ENCODE measurements around the gene FAM174B. TPM values are rescaled to one million over a fixed set of nuclear protein-coding genes. Genes with fewer than 3 reads are reported as not detected.

FAM174B gene
- total RNA-seq, 1 donor from 2014 or later, result 0.53 TPM

- H3K27me3 ChIP-seq (ENCODE audit: control insufficient read depth, insufficient read depth, low read length), result no peaks in the 10 kb centered on the region
- DNase-seq (ENCODE audit: low read depth) (no peak), FAIRE-seq (no peak)
- H3K4me3 ChIP-seq (ENCODE audit: low read depth, low read length), result no peak overlapping the region
- TF ChIP-seq CTCF (IDR thresholded peaks at IDR 0.05; ENCODE audit: insufficient read depth, low read length, severe bottlenecking), result no peak
- H3K36me3 ChIP-seq (ENCODE audit: control insufficient read depth, insufficient read depth, low read length), result no peaks in the 10 kb centered on the region
These were observed 31.6 kb upstream of the FAM174B start for GRCh38 chr15:92687195-92687602.

GRCh38 chr15:92683511-92683834, 27.9 kb upstream of the FAM174B start:
- Histone ChIP-seq H3K36me3 (ENCODE audit: control insufficient read depth, insufficient read depth, low read length) (no peaks in the 10 kb centered on the region), H3K4me3 (ENCODE audit: low read depth, low read length) (no peak overlapping the region), H3K27me3 (ENCODE audit: control insufficient read depth, insufficient read depth, low read length) (no peaks in the 10 kb centered on the region)
- TF ChIP-seq CTCF (IDR thresholded peaks at IDR 0.05; ENCODE audit: insufficient read depth, low read length, severe bottlenecking), result peak; percentile 60
- FAIRE-seq (no peak), DNase-seq (ENCODE audit: low read depth) (peak; percentile 11)

- no peak for TF ChIP-seq CTCF (IDR thresholded peaks at IDR 0.05; ENCODE audit: insufficient read depth, low read length, severe bottlenecking)
- DNase-seq (ENCODE audit: low read depth) (no peak), FAIRE-seq (no peak)
- no peaks in the 10 kb centered on the region for H3K36me3 ChIP-seq (ENCODE audit: control insufficient read depth, insufficient read depth, low read length)
- no peak overlapping the region for H3K4me3 ChIP-seq (ENCODE audit: low read depth, low read length)
- no peaks in the 10 kb centered on the region for H3K27me3 ChIP-seq (ENCODE audit: control insufficient read depth, insufficient read depth, low read length)
These were observed 27.4 kb upstream of the FAM174B start for GRCh38 chr15:92682741-92683510.

GRCh38 chr15:92681141-92681631, 25.6 kb upstream of the FAM174B start:
- Histone ChIP-seq H3K27me3 (ENCODE audit: control insufficient read depth, insufficient read depth, low read length) (no peaks in the 10 kb centered on the region), H3K36me3 (ENCODE audit: control insufficient read depth, insufficient read depth, low read length) (no peaks in the 10 kb centered on the region), H3K4me3 (ENCODE audit: low read depth, low read length) (no peak overlapping the region)
- DNase-seq (ENCODE audit: low read depth) (peak; percentile 57), FAIRE-seq (no peak)
- TF ChIP-seq CTCF (IDR thresholded peaks at IDR 0.05; ENCODE audit: insufficient read depth, low read length, severe bottlenecking), result no peak

- Histone ChIP-seq H3K36me3 (ENCODE audit: control insufficient read depth, insufficient read depth, low read length) (no peaks in the 10 kb centered on the region), H3K27me3 (ENCODE audit: control insufficient read depth, insufficient read depth, low read length) (no peaks in the 10 kb centered on the region), H3K4me3 (ENCODE audit: low read depth, low read length) (no peak overlapping the region)
- TF ChIP-seq CTCF (IDR thresholded peaks at IDR 0.05; ENCODE audit: insufficient read depth, low read length, severe bottlenecking), result no peak
- FAIRE-seq, result no peak
- DNase-seq (ENCODE audit: low read depth), result no peak
These were observed 22.4 kb upstream of the FAM174B start for GRCh38 chr15:92677999-92678398.

- H3K27me3 ChIP-seq (ENCODE audit: control insufficient read depth, insufficient read depth, low read length), result no peaks in the 10 kb centered on the region
- FAIRE-seq, result no peak
- no peaks in the 10 kb centered on the region for H3K36me3 ChIP-seq (ENCODE audit: control insufficient read depth, insufficient read depth, low read length)
- no peak for TF ChIP-seq CTCF (IDR thresholded peaks at IDR 0.05; ENCODE audit: insufficient read depth, low read length, severe bottlenecking)
- DNase-seq (ENCODE audit: low read depth), result no peak
- H3K4me3 ChIP-seq (ENCODE audit: low read depth, low read length), result no peak overlapping the region
These were observed 21.0 kb upstream of the FAM174B start for GRCh38 chr15:92676561-92676960.

Data from bronchial epithelial cell (primary cell).